DOHH2 (cell line): ENCODE measurements around the gene COL4A1.

Source experiments
- H3F3A ChIP-seq: fragments of 200-600 bp; sonication (generic), shearing (Covaris generic); 2 replicates; pipeline ENCODE4 v1.6.0; 2016; ENCODE audit warnings: antibody characterized with exemption, mild to moderate bottlenecking; ENCODE audit not compliant: control insufficient read depth, insufficient read depth
- H3K27ac ChIP-seq: fragments of 200-600 bp; sonication (generic); 2 replicates; pipeline ENCODE4 v1.5.1; 2014; ENCODE audit warnings: low read depth, mild to moderate bottlenecking, low read length, moderate library complexity
- H3K27me3 ChIP-seq: fragments of 200-600 bp; sonication (generic); 2 replicates; pipeline ENCODE4 v1.6.1; 2014; ENCODE audit warnings: mild to moderate bottlenecking, low read length, mixed read lengths; ENCODE audit not compliant: control insufficient read depth
- H3K36me3 ChIP-seq: fragments of 200-600 bp; sonication (generic); 2 replicates; pipeline ENCODE4 v1.6.1; 2014; ENCODE audit warnings: mild to moderate bottlenecking, low read length, moderate library complexity, mixed read lengths; ENCODE audit not compliant: control insufficient read depth
- H3K4me1 ChIP-seq: fragments of 200-600 bp; sonication (generic); 2 replicates; pipeline ENCODE4 v1.6.1; 2014; ENCODE audit warnings: mild to moderate bottlenecking, low read length, mixed read lengths; ENCODE audit not compliant: control insufficient read depth
- H3K4me2 ChIP-seq: fragments of 200-600 bp; sonication (generic); 2 replicates; pipeline ENCODE4 v1.6.0; 2014; ENCODE audit warnings: mild to moderate bottlenecking, low read length, moderate library complexity
- H3K4me3 ChIP-seq: fragments of 200-600 bp; sonication (generic); 2 replicates; pipeline ENCODE4 v1.5.1; 2014; ENCODE audit warnings: mild to moderate bottlenecking, low read length, mixed read lengths
- H3K79me2 ChIP-seq: fragments of 200-600 bp; sonication (generic); 2 replicates; pipeline ENCODE4 v1.6.1; 2014; ENCODE audit warnings: mild to moderate bottlenecking, low read length, mixed read lengths; ENCODE audit not compliant: control insufficient read depth
- H3K9me2 ChIP-seq: fragments of 200-600 bp; sonication (generic); replicated peaks from 2 replicates; pipeline ENCODE4 v1.6.1; 2014; ENCODE audit warnings: mild to moderate bottlenecking, low read length, mixed read lengths; ENCODE audit not compliant: control insufficient read depth
- H3K9me3 ChIP-seq: fragments of 200-600 bp; sonication (generic); 2 replicates; pipeline ENCODE4 v1.6.1; 2014; ENCODE audit warnings: antibody characterized with exemption, low read length, mixed read lengths; ENCODE audit not compliant: control insufficient read depth, insufficient read depth
- H4K20me1 ChIP-seq: fragments of 200-600 bp; sonication (generic); 2 replicates; pipeline ENCODE4 v1.6.0; 2014; ENCODE audit warnings: low read depth, mild to moderate bottlenecking, antibody characterized with exemption, low read length, moderate library complexity; ENCODE audit not compliant: control insufficient read depth, insufficient read depth
- EZH2phosphoT487 ChIP-seq: fragments of 200-600 bp; sonication (generic); IDR thresholded peaks from 2 replicates; pipeline ENCODE4 v1.6.1; 2017; ENCODE audit warnings: borderline replicate concordance, mild to moderate bottlenecking, antibody characterized with exemption, low read length, moderate library complexity, mixed read lengths
- TF ChIP-seq, protein P1 (sequence below): fragments of 200-600 bp; sonication (generic); IDR thresholded peaks from one replicate; pipeline ENCODE4 v1.5.1; 2014; ENCODE audit warnings: antibody characterized with exemption, mild to moderate bottlenecking, low read depth, low read length; ENCODE audit not compliant: poor library complexity, severe bottlenecking

The COL4A1 gene

GRCh38 chr13:110330491-110331011 lies 23.6 kb upstream of the COL4A1 start:
- H4K20me1 ChIP-seq = no peaks in the 10 kb centered on the region
- no peak for TF ChIP-seq EZH2phosphoT487
- TF ChIP-seq, protein P1, sequence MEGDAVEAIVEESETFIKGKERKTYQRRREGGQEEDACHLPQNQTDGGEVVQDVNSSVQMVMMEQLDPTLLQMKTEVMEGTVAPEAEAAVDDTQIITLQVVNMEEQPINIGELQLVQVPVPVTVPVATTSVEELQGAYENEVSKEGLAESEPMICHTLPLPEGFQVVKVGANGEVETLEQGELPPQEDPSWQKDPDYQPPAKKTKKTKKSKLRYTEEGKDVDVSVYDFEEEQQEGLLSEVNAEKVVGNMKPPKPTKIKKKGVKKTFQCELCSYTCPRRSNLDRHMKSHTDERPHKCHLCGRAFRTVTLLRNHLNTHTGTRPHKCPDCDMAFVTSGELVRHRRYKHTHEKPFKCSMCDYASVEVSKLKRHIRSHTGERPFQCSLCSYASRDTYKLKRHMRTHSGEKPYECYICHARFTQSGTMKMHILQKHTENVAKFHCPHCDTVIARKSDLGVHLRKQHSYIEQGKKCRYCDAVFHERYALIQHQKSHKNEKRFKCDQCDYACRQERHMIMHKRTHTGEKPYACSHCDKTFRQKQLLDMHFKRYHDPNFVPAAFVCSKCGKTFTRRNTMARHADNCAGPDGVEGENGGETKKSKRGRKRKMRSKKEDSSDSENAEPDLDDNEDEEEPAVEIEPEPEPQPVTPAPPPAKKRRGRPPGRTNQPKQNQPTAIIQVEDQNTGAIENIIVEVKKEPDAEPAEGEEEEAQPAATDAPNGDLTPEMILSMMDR = no peak
- H3K36me3 ChIP-seq = no peaks in the 10 kb centered on the region
- H3F3A ChIP-seq = no peaks in the 10 kb centered on the region
- no peaks in the 10 kb centered on the region for H3K9me3 ChIP-seq
- no peak overlapping the region for H3K27ac ChIP-seq
- no peaks in the 10 kb centered on the region for H3K27me3 ChIP-seq
- no peak overlapping the region for H3K4me2 ChIP-seq
- no peaks in the 10 kb centered on the region for H3K4me1 ChIP-seq
- no peaks in the 10 kb centered on the region for H3K9me2 ChIP-seq
- H3K4me3 ChIP-seq = no peak overlapping the region
- H3K79me2 ChIP-seq = no peaks in the 10 kb centered on the region

GRCh38 chr13:110329798-110330461 lies 23.0 kb upstream of the COL4A1 start:
- no peaks in the 10 kb centered on the region for H3K79me2 ChIP-seq
- H3K4me1 ChIP-seq = no peaks in the 10 kb centered on the region
- no peaks in the 10 kb centered on the region for H3K27me3 ChIP-seq

DNA sequence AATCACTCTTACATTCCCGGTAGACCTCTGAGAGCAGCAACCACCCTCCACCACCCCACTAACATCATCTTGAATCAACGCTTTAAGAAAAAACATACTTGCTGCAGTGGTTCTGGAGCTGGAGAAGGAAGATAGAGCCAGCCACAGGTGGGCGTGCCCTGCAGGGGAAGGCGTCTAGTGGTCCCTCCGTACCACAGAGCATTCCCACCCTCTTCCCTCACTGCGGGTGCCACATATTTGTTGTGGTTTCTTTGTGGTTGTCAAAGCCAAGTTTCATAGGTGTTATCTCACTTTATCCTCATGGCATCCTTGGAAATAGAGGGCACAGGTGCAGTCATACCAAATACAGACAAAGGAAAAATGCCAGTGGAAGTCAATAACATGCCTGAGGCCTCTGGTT lies 22.3 kb upstream of the COL4A1 start:
- Histone ChIP-seq H3K4me3 (no peak overlapping the region), H3K36me3 (no peaks in the 10 kb centered on the region), H3K27me3 (no peaks in the 10 kb centered on the region), H3F3A (no peaks in the 10 kb centered on the region), H4K20me1 (no peaks in the 10 kb centered on the region), H3K27ac (no peak overlapping the region), H3K79me2 (no peaks in the 10 kb centered on the region), H3K9me3 (no peaks in the 10 kb centered on the region), H3K4me1 (no peaks in the 10 kb centered on the region), H3K9me2 (no peaks in the 10 kb centered on the region), H3K4me2 (no peak overlapping the region)
- TF ChIP-seq EZH2phosphoT487 = no peak
- TF ChIP-seq, protein P1 = no peak

More at GRCh38 chr13:110329798-110330461, 23.0 kb upstream of the COL4A1 start:
- Histone ChIP-seq H3K9me3 (no peaks in the 10 kb centered on the region), H3K9me2 (no peaks in the 10 kb centered on the region), H3K4me2 (no peak overlapping the region), H4K20me1 (no peaks in the 10 kb centered on the region), H3K36me3 (no peaks in the 10 kb centered on the region), H3K27ac (no peak overlapping the region), H3K4me3 (no peak overlapping the region), H3F3A (no peaks in the 10 kb centered on the region)
- TF ChIP-seq, protein P1 = no peak
- no peak for TF ChIP-seq EZH2phosphoT487
